A673 (cell line): ENCODE measurements around the gene OR10H1. TPM values are rescaled to one million over a fixed set of nuclear protein-coding genes. Genes with fewer than 3 reads are reported as not detected.
"Not testable (repeated sequence)": the region's sequence is repeated elsewhere in the genome, so short reads cannot be mapped to it uniquely, and the experiment has no call there.

Source experiments
- BruUV-seq: library from RNA; stranded (reverse); fragments of 400-500 nt; replicated peaks from 2 replicates; lab custom pipeline; 2021; lab: Mats Ljungman, UMichigan
- CTCF ChIA-PET: fragments of 300-600 bp; sonication (Branson Sonifier 250); formaldehyde crosslinking; loops from one replicate; lab custom pipeline; 2022; ENCODE audit warnings: antibody characterized with exemption; lab: Charles Lee
- POLR2A ChIA-PET: fragments of 300-600 bp; sonication (Branson Sonifier 250); formaldehyde crosslinking; loops from one replicate; lab custom pipeline; 2022; ENCODE audit warnings: antibody characterized with exemption; ENCODE audit not compliant: low non-redundant PET; lab: Charles Lee
- DNase-seq: peaks from one replicate; pipeline ENCODE4 v3.0.0-alpha.2; 2015; ENCODE audit warnings: low spot score
- H3K27ac ChIP-seq: fragments of 200-600 bp; sonication (generic); 2 replicates; pipeline ENCODE4 v1.5.1; 2016; ENCODE audit warnings: mixed run types, low read depth, mild to moderate bottlenecking, mixed read lengths, antibody characterized with exemption, low read length; ENCODE audit not compliant: poor library complexity, severe bottlenecking
- H3K27me3 ChIP-seq: fragments of 200-600 bp; sonication (generic); replicated peaks from 2 replicates; pipeline ENCODE4 v1.6.1; 2017; ENCODE audit warnings: mixed run types, low read depth, mild to moderate bottlenecking, mixed read lengths, antibody characterized with exemption, low read length; ENCODE audit not compliant: insufficient read depth, poor library complexity
- H3K36me3 ChIP-seq: fragments of 200-600 bp; sonication (generic); 2 replicates; pipeline ENCODE4 v1.6.1; 2016; ENCODE audit warnings: mixed run types, mild to moderate bottlenecking, mixed read lengths, antibody characterized with exemption, low read length; ENCODE audit not compliant: insufficient read depth, poor library complexity, severe bottlenecking
- H3K4me1 ChIP-seq: fragments of 200-600 bp; sonication (generic); 2 replicates; pipeline ENCODE4 v1.6.1; 2017; ENCODE audit warnings: mixed run types, mild to moderate bottlenecking, mixed read lengths, antibody characterized with exemption, low read length; ENCODE audit not compliant: insufficient read depth, poor library complexity, severe bottlenecking
- H3K4me3 ChIP-seq: fragments of 200-600 bp; sonication (generic); 2 replicates; pipeline ENCODE4 v1.5.1; 2016; ENCODE audit warnings: low read depth, mixed run types, mild to moderate bottlenecking, mixed read lengths, low read length; ENCODE audit not compliant: poor library complexity, severe bottlenecking
- H3K9me3 ChIP-seq: fragments of 200-600 bp; sonication (generic); 2 replicates; pipeline ENCODE4 v1.6.1; 2016; ENCODE audit warnings: mixed run types, low read depth, mild to moderate bottlenecking, mixed read lengths, antibody characterized with exemption, low read length; ENCODE audit not compliant: poor library complexity, severe bottlenecking
- CTCF ChIP-seq: fragments of 300-800, 200-600 bp; sonication (generic); conservative IDR thresholded peaks from 2 replicates; pipeline ENCODE4 v1.5.1; 2017; ENCODE audit warnings: low read depth, mild to moderate bottlenecking, antibody characterized with exemption, low read length, moderate library complexity, mixed read lengths
- EZH2 ChIP-seq: fragments of 200-600 bp; sonication (generic); IDR thresholded peaks from 2 replicates; pipeline ENCODE4 v1.6.1; 2017; ENCODE audit warnings: borderline replicate concordance, low read depth, mild to moderate bottlenecking, mixed read lengths, antibody characterized with exemption, low read length; ENCODE audit not compliant: poor library complexity, severe bottlenecking
- intact Hi-C: fragments of 100-400 bp; cut with micrococcal nuclease; formaldehyde crosslinking; loops from one replicate; pipeline ENCODE4 v1.10.0; 2022; ENCODE audit not compliant: unreplicated experiment
- total RNA-seq: library from RNA; stranded (reverse); gene quantifications from 2 replicates; pipeline ENCODE4 v1.2.3, GENCODE V29; 2021

OR10H1 gene
- total RNA-seq, 1 experiment from 2014 or later = not detected

GRCh38 chr19:15787611-15788155 lies 27.8 kb downstream of the OR10H1 start, which contains the start of gene OR10H5:
Gene OR10H5, plus strand, starts transcription at chr19:15787661. Its CDS starts 6,388 bp downstream, at chr19:15794049.
- CTCF ChIA-PET = no interaction called here
- no peak within 1 kb of the TSS for H3K4me3 ChIP-seq
- no peaks in the 10 kb centered on the region for H3K9me3 ChIP-seq
- BruUV-seq = no TSS peak
- POLR2A ChIA-PET = no interaction called here
- H3K4me1 ChIP-seq = no peaks in the 10 kb centered on the region
- TF ChIP-seq EZH2 = no peak
- TF ChIP-seq CTCF = no peak
- peaks cover 6% of the 10 kb centered on the region for H3K27me3 ChIP-seq
- intact Hi-C loops = no loop called here
- no peak for DNase-seq
- no peaks in the 10 kb centered on the region for H3K36me3 ChIP-seq
- no peak within 1 kb of the TSS for H3K27ac ChIP-seq

- POLR2A ChIA-PET, intact Hi-C loops, H3K27ac ChIP-seq, H3K9me3 ChIP-seq, BruUV-seq, H3K4me3 ChIP-seq, H3K27me3 ChIP-seq, H3K36me3 ChIP-seq, CTCF ChIA-PET, H3K4me1 ChIP-seq, DNase-seq: not testable (repeated sequence)
Observed at GRCh38 chr19:15782896-15783295, 32.6 kb downstream of the OR10H1 start.

GRCh38 chr19:15782211-15782610 lies 33.3 kb downstream of the OR10H1 start:
- CTCF ChIA-PET = no interaction called here
- TF ChIP-seq EZH2 (no peak), CTCF (no peak)
- POLR2A ChIA-PET = no interaction called here

GRCh38 chr19:15781661-15782060 lies 33.8 kb downstream of the OR10H1 start:
- Histone ChIP-seq H3K27me3 (peaks cover 3% of the 10 kb centered on the region), H3K4me3 (no peak overlapping the region), H3K27ac (no peak overlapping the region), H3K4me1 (no peaks in the 10 kb centered on the region), H3K9me3 (no peaks in the 10 kb centered on the region), H3K36me3 (no peaks in the 10 kb centered on the region)
- POLR2A ChIA-PET = no interaction called here
- BruUV-seq = no TSS peak
- CTCF ChIA-PET = no interaction called here
- DNase-seq = no peak
- intact Hi-C loops = no loop called here
- TF ChIP-seq EZH2 = no peak
- TF ChIP-seq CTCF = no peak

More at GRCh38 chr19:15782211-15782610, 33.3 kb downstream of the OR10H1 start:
- intact Hi-C loops = no loop called here
- H3K27ac ChIP-seq = no peak overlapping the region
- H3K4me1 ChIP-seq = no peaks in the 10 kb centered on the region
- H3K4me3 ChIP-seq = no peak overlapping the region
- no peaks in the 10 kb centered on the region for H3K36me3 ChIP-seq
- no peak for DNase-seq
- no peaks in the 10 kb centered on the region for H3K9me3 ChIP-seq
- H3K27me3 ChIP-seq = peaks cover 3% of the 10 kb centered on the region
- no TSS peak for BruUV-seq
